Endothelial cell of umbilical vein (primary cell): ENCODE data around the gene PAPOLA. TPM values are rescaled to one million over a fixed set of nuclear protein-coding genes. Genes with fewer than 3 reads are reported as not detected.

ENCODE experiments used
- BruUV-seq: library from RNA; stranded (reverse); fragments of 400-500 nt; replicated peaks from 2 replicates; lab custom pipeline; 2021; lab: Mats Ljungman, UMichigan
- CTCF ChIA-PET: fragments of 300-600, 350-600 bp; sonication (Branson Sonifier 250); formaldehyde crosslinking; loops from one replicate; lab custom pipeline; 2021; ENCODE audit warnings: antibody characterized with exemption, inconsistent platforms; lab: Charles Lee
- POLR2A ChIA-PET: fragments of 300-600, 350-600 bp; sonication (Branson Sonifier 250); formaldehyde crosslinking; loops from one replicate; lab custom pipeline; 2021; ENCODE audit warnings: antibody characterized with exemption, inconsistent platforms; lab: Charles Lee
- DNase-seq: peaks from one replicate; pipeline ENCODE4 v3.0.0-alpha.2; 2011; ENCODE audit warnings: low read depth, low spot score
- FAIRE-seq: peaks from 2 replicates; lab custom pipeline; 2011; peaks lifted over from hg19 to GRCh38; lab: Jason Lieb, UNC
- H2AFZ ChIP-seq: 2 replicates; pipeline ENCODE4 v1.6.0; 2012; ENCODE audit warnings: low read depth, low read length, control low read depth, inconsistent platforms
- H3K27ac ChIP-seq: 2 replicates; pipeline ENCODE4 v1.5.1; 2011; ENCODE audit warnings: low read depth, mild to moderate bottlenecking, control low read depth, low read length, moderate library complexity; ENCODE audit not compliant: insufficient read depth
- H3K27me3 ChIP-seq, 2 experiments: 2 replicates each; pipeline versions ENCODE4 v1.6.0 to v1.6.1; 2011; ENCODE audit warnings: low read length in 2 of 2, mixed read lengths in 1 of 2; ENCODE audit not compliant: control insufficient read depth in 2 of 2, insufficient read depth in 2 of 2
- H3K36me3 ChIP-seq, 2 experiments: 2 replicates in 1 of 2; 3 replicates in 1 of 2; pipeline ENCODE4 v1.5.1; 2011; ENCODE audit warnings: low read length in 2 of 2, mild to moderate bottlenecking in 1 of 2, moderate library complexity in 1 of 2; ENCODE audit not compliant: control insufficient read depth in 2 of 2, insufficient read depth in 2 of 2; ENCODE audit errors: extremely low read depth in 1 of 2
- H3K4me1 ChIP-seq: 3 replicates; pipeline ENCODE4 v1.5.1; 2011; ENCODE audit warnings: mild to moderate bottlenecking, low read length; ENCODE audit not compliant: control insufficient read depth, insufficient read depth; ENCODE audit errors: extremely low read depth
- H3K4me2 ChIP-seq: 2 replicates; pipeline ENCODE4 v1.6.1; 2011; ENCODE audit warnings: low read length, control low read depth, mixed read lengths; ENCODE audit not compliant: insufficient read depth
- H3K4me3 ChIP-seq, 3 experiments: fragments of 200-600 bp in 1 of 3; sonication (generic), shearing (Covaris generic) in 1 of 3; replicated peaks in 1 of 3; 2 replicates each; pipeline ENCODE4 v1.5.1; 2011 to 2016; ENCODE audit warnings: control low read depth in 3 of 3, low read length in 3 of 3, mild to moderate bottlenecking in 2 of 3, inconsistent platforms in 1 of 3, low read depth in 1 of 3, moderate library complexity in 1 of 3; ENCODE audit not compliant: insufficient read depth in 1 of 3
- H3K79me2 ChIP-seq: 2 replicates; pipeline ENCODE4 v1.6.0; 2012; ENCODE audit warnings: low read length, inconsistent platforms; ENCODE audit not compliant: control insufficient read depth, insufficient read depth
- H3K9ac ChIP-seq: replicated peaks from 2 replicates; pipeline ENCODE3; 2011; ENCODE audit warnings: low read length, control low read depth; ENCODE audit not compliant: insufficient read depth; ENCODE audit errors: extremely low read depth
- H3K9me1 ChIP-seq: replicated peaks from 3 replicates; pipeline ENCODE4 v1.6.0; 2011; ENCODE audit warnings: mild to moderate bottlenecking, low read length; ENCODE audit not compliant: control insufficient read depth, insufficient read depth; ENCODE audit errors: extremely low read depth
- H3K9me3 ChIP-seq: replicated peaks from 2 replicates; pipeline ENCODE4 v1.5.1; 2012; ENCODE audit warnings: low read length, inconsistent platforms; ENCODE audit not compliant: control insufficient read depth, insufficient read depth
- H4K20me1 ChIP-seq: replicated peaks from 2 replicates; pipeline ENCODE3; 2011; ENCODE audit warnings: mild to moderate bottlenecking, low read length; ENCODE audit not compliant: control insufficient read depth, insufficient read depth; ENCODE audit errors: extremely low read depth
- MAX ChIP-seq: IDR thresholded peaks from 2 replicates; pipeline ENCODE4 v1.6.1; 2011; ENCODE audit not compliant: insufficient read depth, insufficient read length
- MYC ChIP-seq: IDR thresholded peaks from one replicate; pipeline ENCODE4 v1.6.1; 2011; ENCODE audit warnings: mild to moderate bottlenecking, low read depth, low read length
- POLR2AphosphoS5 ChIP-seq: IDR thresholded peaks from 2 replicates; pipeline ENCODE4 v1.6.1; 2012; ENCODE audit warnings: low read depth, mild to moderate bottlenecking, control low read depth, low read length, moderate library complexity; ENCODE audit not compliant: insufficient read depth
- dilution Hi-C: fragments of 300-500 bp; cut with MboI; formaldehyde crosslinking; loops from one replicate; pipeline ENCODE4 v1.15.0; 2019; ENCODE audit warnings: low sequenced_read_pairs; ENCODE audit not compliant: extremely low pct_ligation_motif_present
- intact Hi-C: fragments of 100-400 bp; cut with micrococcal nuclease; formaldehyde crosslinking; loops from one replicate; pipeline ENCODE4 v1.10.0; 2022
- polyA plus RNA-seq, 4 experiments: library from polyadenylated mRNA; depleted of rRNA in 3 of 4; stranded (reverse) in 3 of 4; unstranded in 1 of 4; fragments of >200 nt; gene quantifications; 2 replicates each; pipeline versions ENCODE4 v1.2.1 to v1.2.3, GENCODE V29; 2011 to 2012; ENCODE audit warnings: missing spikeins in 1 of 4
- total RNA-seq: library from RNA; stranded (reverse); gene quantifications from 2 replicates; pipeline ENCODE4 v1.2.3, GENCODE V29; 2021
- TF ChIP-seq, protein P1 (sequence below), 2 donors: IDR thresholded peaks; 1 replicate in 1 of 2; 2 replicates in 1 of 2; pipeline ENCODE4 v1.5.1; 2011; ENCODE audit warnings: low read length in 2 of 2, mild to moderate bottlenecking in 2 of 2, moderate library complexity in 2 of 2, control low read depth in 1 of 2, inconsistent platforms in 1 of 2, low read depth in 1 of 2; ENCODE audit not compliant: insufficient read depth in 1 of 2; ENCODE audit errors: extremely low read depth in 1 of 2

PAPOLA gene
- total and polyA plus RNA-seq, 2 donors (not counting 3 experiments of a cell fraction or from before 2014, with no cell fraction given), result 75.4 to 184 TPM

DNA sequence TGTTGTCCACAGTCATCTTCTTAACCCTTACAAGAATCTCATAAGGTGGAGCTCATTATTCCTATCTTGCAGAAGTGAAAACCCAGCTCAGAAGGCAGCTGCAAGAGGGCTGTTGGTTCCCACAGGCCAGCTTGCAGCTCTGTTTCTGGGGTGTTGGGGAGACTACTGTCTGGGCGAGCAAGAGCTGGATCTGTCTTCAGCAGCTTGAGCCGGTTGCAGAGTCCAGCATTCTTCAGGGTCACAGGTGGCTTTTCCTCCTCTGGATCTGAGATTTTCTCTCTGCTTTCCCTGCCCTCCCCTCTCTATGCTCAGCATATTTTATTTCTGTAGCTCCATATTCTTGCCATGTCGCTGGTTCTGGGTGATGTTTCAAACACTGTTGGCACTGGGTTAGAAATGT is 87.4 kb downstream of the PAPOLA start:
- no peak for DNase-seq
- dilution Hi-C loops (no loop called here), intact Hi-C loops (no loop called here)
- Histone ChIP-seq H3K79me2 (no peaks in the 10 kb centered on the region), H3K36me3 (no peaks in the 10 kb centered on the region), H3K9ac (no peak overlapping the region), H3K27ac (no peak overlapping the region), H3K9me1 (no peaks in the 10 kb centered on the region), H3K4me1 (no peaks in the 10 kb centered on the region), H3K9me3 (no peaks in the 10 kb centered on the region), H2AFZ (no peak overlapping the region), H4K20me1 (no peaks in the 10 kb centered on the region), H3K4me2 (no peak overlapping the region), H3K27me3 (peaks cover 0 to 4% of the 10 kb centered on the region in 2 experiments), H3K4me3 (no peak overlapping the region)
- ChIA-PET CTCF (interaction anchor here (1.4 to 2.2 kb wide), 3 partner anchors 17 to 152 kb away, joined by 3 to 10 read pairs (median 8); no protein-coding TSS in a partner anchor), POLR2A (no interaction called here)
- BruUV-seq, result no TSS peak
- TF ChIP-seq, protein P1, sequence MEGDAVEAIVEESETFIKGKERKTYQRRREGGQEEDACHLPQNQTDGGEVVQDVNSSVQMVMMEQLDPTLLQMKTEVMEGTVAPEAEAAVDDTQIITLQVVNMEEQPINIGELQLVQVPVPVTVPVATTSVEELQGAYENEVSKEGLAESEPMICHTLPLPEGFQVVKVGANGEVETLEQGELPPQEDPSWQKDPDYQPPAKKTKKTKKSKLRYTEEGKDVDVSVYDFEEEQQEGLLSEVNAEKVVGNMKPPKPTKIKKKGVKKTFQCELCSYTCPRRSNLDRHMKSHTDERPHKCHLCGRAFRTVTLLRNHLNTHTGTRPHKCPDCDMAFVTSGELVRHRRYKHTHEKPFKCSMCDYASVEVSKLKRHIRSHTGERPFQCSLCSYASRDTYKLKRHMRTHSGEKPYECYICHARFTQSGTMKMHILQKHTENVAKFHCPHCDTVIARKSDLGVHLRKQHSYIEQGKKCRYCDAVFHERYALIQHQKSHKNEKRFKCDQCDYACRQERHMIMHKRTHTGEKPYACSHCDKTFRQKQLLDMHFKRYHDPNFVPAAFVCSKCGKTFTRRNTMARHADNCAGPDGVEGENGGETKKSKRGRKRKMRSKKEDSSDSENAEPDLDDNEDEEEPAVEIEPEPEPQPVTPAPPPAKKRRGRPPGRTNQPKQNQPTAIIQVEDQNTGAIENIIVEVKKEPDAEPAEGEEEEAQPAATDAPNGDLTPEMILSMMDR (IDR thresholded peaks at IDR 0.05; ENCODE audit: extremely low read depth in 1 of 2, insufficient read depth in 1 of 2, low read depth in 1 of 2, low read length in 2 of 2), result no peak
- TF ChIP-seq POLR2AphosphoS5 (no peak), MAX (no peak), MYC (no peak)
- no peak for FAIRE-seq
